ENCODE results near the gene DNAJC16. TPM values are rescaled to one million over a fixed set of nuclear protein-coding genes. Genes with fewer than 3 reads are reported as not detected.
"Not testable (repeated sequence)": the region's sequence is repeated elsewhere in the genome, so short reads cannot be mapped to it uniquely, and the experiment has no call there.

The DNAJC16 gene
- total RNA-seq, 1 donor from 2014 or later, result 22.8 TPM

DNA sequence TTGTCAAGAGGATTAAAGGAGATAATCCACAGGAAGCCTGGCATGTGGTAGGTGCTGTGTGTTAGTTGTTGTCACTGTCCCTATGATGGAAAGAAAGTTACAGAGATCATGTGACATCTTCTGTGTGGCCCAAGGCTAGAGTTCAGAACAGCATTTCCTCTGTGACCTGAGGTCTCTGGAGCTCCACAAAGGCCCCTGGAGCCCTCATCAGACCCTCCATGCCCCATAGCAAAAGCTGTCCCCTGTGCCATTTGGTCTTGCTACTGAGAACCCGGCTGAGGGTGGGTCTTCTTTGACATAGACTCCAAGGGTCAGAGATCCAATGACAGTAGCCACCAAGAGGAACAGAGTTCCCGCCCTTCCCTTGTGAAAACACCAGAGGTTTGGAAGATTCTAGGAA lies 42.7 kb upstream of the DNAJC16 start:
- Mint-ChIP-seq H3K27ac (ENCODE audit: unreplicated experiment) (no peak overlapping the region), H3K4me3 (ENCODE audit: unreplicated experiment) (no peak overlapping the region), H3K9me3 (ENCODE audit: low read depth) (no peaks in the 10 kb centered on the region), H3K27me3 (ENCODE audit: low read depth) (no peaks in the 10 kb centered on the region), H3K4me1 (ENCODE audit: low read depth) (no peaks in the 10 kb centered on the region), H3K36me3 (ENCODE audit: low read depth) (peaks cover 3% of the 10 kb centered on the region)
- no peak for DNase-seq (ENCODE audit: low spot score)
- TF ChIP-seq, protein P1, sequence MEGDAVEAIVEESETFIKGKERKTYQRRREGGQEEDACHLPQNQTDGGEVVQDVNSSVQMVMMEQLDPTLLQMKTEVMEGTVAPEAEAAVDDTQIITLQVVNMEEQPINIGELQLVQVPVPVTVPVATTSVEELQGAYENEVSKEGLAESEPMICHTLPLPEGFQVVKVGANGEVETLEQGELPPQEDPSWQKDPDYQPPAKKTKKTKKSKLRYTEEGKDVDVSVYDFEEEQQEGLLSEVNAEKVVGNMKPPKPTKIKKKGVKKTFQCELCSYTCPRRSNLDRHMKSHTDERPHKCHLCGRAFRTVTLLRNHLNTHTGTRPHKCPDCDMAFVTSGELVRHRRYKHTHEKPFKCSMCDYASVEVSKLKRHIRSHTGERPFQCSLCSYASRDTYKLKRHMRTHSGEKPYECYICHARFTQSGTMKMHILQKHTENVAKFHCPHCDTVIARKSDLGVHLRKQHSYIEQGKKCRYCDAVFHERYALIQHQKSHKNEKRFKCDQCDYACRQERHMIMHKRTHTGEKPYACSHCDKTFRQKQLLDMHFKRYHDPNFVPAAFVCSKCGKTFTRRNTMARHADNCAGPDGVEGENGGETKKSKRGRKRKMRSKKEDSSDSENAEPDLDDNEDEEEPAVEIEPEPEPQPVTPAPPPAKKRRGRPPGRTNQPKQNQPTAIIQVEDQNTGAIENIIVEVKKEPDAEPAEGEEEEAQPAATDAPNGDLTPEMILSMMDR (IDR thresholded peaks at IDR 0.05), result no peak

DNA sequence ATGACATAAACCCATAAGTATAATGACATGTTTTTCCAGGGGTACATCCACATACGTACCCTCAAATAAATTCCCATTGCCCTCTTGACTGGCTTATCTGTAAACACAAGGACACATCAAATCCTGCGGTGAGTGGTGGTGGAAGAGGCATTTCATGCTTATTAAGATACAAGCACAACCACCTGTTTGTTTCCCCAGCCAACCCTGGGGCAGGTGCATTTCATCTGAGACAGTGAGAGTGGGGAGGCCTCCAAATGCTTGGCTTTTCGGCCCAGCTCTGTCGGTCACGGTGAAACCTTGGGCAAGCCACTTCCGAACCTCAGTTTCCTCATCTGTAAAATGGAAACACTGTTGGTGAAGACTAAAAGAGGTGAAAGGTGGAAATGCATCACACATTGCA lies 42.2 kb upstream of the DNAJC16 start:
- H3K27me3 Mint-ChIP-seq (ENCODE audit: low read depth); H3K36me3 Mint-ChIP-seq (ENCODE audit: low read depth); H3K27ac Mint-ChIP-seq (ENCODE audit: unreplicated experiment); H3K9me3 Mint-ChIP-seq (ENCODE audit: low read depth); H3K4me3 Mint-ChIP-seq (ENCODE audit: unreplicated experiment); DNase-seq (ENCODE audit: low spot score); H3K4me1 Mint-ChIP-seq (ENCODE audit: low read depth): not testable (repeated sequence)

DNA sequence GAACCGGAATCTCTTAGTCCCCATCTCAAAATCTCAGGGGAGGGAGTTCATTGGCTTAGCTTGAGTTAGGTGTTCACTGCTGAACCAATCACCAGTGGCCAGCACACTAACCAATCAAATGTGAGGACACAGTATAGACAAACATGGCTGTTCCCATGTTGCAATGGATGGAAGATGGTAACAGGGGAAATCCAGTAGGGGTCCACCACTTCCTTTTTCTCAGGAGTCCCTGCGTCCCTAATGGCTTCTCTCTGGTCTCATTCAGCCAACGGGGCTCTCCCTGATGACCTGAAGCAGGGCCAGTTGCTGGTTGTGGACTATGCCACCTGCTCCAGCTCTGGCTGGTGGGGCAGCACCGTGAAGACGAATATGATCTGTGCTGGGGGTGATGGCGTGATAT lies 41.0 kb upstream of the DNAJC16 start:
- no peak for DNase-seq (ENCODE audit: low spot score)
- no peaks in the 10 kb centered on the region for H3K27me3 Mint-ChIP-seq (ENCODE audit: low read depth)

DNA sequence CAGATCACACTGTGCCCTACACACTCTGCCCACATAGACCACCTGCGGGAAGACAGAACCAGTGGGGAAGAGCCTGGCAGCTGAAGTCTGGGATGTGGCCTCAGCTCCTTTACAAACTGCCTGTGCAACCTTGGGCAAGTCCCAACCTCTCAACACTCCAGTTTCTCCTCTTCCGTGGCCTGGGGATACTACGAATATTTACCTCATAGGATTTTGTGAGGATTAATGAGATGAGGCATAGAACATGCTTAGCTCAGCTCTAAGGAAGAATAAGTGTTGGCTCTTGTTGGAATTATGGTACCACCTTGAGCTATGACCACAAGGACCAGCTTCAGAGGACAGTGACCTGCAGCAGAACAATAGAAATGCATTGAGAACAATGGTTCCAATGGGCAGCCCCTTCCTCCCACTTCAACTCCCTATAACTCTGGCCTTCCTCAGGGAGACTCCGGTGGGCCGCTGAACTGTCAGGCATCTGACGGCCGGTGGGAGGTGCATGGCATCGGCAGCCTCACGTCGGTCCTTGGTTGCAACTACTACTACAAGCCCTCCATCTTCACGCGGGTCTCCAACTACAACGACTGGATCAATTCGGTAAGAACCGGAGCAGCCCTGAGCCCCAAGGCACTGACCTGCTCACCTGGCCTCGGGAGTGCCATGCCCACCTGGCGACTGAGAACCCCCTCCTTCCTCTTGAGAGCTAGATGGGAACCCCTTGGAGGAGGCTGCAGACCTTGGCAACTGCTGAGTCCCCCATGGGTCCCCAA lies 39.6 kb upstream of the DNAJC16 start:
- H3K9me3 Mint-ChIP-seq (ENCODE audit: low read depth); H3K27ac Mint-ChIP-seq (ENCODE audit: unreplicated experiment); DNase-seq (ENCODE audit: low spot score); H3K4me3 Mint-ChIP-seq (ENCODE audit: unreplicated experiment); H3K27me3 Mint-ChIP-seq (ENCODE audit: low read depth); H3K4me1 Mint-ChIP-seq (ENCODE audit: low read depth): not testable (repeated sequence)
- H3K36me3 Mint-ChIP-seq (ENCODE audit: low read depth), result peaks cover 13% of the 10 kb centered on the region

More for the DNA sequence above, 41.0 kb upstream of the DNAJC16 start:
- TF ChIP-seq, protein P1 (IDR thresholded peaks at IDR 0.05), result no peak
- H3K4me1 Mint-ChIP-seq (ENCODE audit: low read depth), result no peaks in the 10 kb centered on the region
- H3K27ac Mint-ChIP-seq (ENCODE audit: unreplicated experiment), result no peak overlapping the region
- peaks cover 10% of the 10 kb centered on the region for H3K36me3 Mint-ChIP-seq (ENCODE audit: low read depth)
- H3K4me3 Mint-ChIP-seq (ENCODE audit: unreplicated experiment), result no peak overlapping the region
- peaks cover 5% of the 10 kb centered on the region for H3K9me3 Mint-ChIP-seq (ENCODE audit: low read depth)

DNA sequence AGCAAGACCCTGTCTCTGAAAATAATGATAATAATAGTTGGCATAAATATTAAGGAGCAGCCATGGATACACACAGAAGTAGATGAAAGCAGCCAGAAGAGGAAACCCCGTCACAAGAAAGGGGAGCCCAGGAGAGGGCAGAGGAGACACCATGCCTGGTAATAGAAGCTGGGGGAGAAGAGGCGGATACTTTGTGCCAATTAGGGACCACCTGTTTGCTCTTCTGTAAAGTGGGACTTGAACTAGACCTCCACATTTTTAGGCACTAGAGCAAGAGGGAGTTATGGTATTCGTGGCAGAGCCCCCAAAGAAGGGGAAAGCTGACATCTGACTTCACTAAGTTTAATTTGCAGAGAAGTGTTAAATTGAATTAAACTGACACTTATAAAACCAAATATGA lies 38.3 kb upstream of the DNAJC16 start:
- TF ChIP-seq, protein P1 (IDR thresholded peaks at IDR 0.05), result no peak
- H3K36me3 Mint-ChIP-seq (ENCODE audit: low read depth), result peaks cover 13% of the 10 kb centered on the region
- no peaks in the 10 kb centered on the region for H3K4me1 Mint-ChIP-seq (ENCODE audit: low read depth)
- H3K4me3 Mint-ChIP-seq (ENCODE audit: unreplicated experiment), result no peak overlapping the region
- peaks cover 5% of the 10 kb centered on the region for H3K9me3 Mint-ChIP-seq (ENCODE audit: low read depth)
- no peaks in the 10 kb centered on the region for H3K27me3 Mint-ChIP-seq (ENCODE audit: low read depth)
- DNase-seq (ENCODE audit: low spot score), result no peak
- no peak overlapping the region for H3K27ac Mint-ChIP-seq (ENCODE audit: unreplicated experiment)

DNA sequence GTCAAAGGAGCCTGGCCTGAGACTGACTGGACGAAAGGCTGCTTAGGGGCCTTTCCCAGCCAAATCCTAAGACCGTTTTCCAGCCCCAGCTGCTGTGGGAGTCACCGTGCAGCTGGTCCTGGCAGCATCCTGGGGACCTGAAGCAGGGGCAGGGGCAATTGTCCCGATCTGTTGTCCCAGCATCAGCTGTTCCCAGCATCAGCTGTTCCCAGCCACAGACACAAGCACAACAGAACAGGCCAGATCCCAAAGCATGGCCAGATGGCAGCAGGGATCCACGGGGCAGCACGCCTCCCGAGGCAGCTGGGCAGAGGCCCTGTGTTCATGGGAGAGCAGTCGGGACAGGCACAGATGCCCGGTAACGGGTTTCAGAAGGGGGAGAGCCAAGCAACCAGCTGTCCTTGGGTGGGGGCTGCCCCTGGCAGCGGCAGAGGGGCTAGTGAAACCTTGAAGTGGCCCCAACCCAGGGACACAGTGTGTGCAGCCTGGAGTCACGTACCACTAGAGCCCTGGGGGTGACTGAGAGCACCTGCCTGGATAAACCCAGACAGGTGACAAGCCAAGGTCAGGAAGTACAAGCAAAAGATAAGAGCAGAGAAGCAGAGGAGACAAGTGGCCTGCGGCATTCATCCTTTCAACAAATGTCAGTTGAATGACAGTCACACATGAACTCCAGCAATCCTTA lies 37.5 kb upstream of the DNAJC16 start:
- Mint-ChIP-seq H3K4me1 (ENCODE audit: low read depth) (no peaks in the 10 kb centered on the region), H3K36me3 (ENCODE audit: low read depth) (peaks cover 15% of the 10 kb centered on the region), H3K27me3 (ENCODE audit: low read depth) (no peaks in the 10 kb centered on the region), H3K9me3 (ENCODE audit: low read depth) (peaks cover 5% of the 10 kb centered on the region), H3K27ac (ENCODE audit: unreplicated experiment) (no peak overlapping the region), H3K4me3 (ENCODE audit: unreplicated experiment) (no peak overlapping the region)
- TF ChIP-seq, protein P1 (IDR thresholded peaks at IDR 0.05), result no peak
- no peak for DNase-seq (ENCODE audit: low spot score)

DNA sequence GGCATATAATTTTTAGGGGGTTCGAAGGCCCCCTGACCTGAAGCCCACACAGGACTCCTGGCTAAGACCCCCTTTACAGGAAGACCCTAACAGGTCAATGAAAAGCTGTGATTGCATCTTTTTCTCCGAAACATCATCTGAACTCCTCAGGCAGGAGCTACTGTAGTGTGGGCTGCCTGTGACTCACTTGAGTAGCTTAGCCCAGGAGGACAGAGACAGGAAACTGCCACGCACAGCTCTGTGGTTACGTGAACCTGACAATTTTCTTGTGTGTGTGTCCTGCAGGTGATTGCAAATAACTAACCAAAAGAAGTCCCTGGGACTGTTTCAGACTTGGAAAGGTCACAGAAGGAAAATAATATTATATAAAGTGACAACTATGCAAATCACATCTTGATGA lies 35.6 kb upstream of the DNAJC16 start:
- not testable (repeated sequence) for H3K4me1 Mint-ChIP-seq (ENCODE audit: low read depth); H3K4me3 Mint-ChIP-seq (ENCODE audit: unreplicated experiment); DNase-seq (ENCODE audit: low spot score); H3K27me3 Mint-ChIP-seq (ENCODE audit: low read depth); H3K27ac Mint-ChIP-seq (ENCODE audit: unreplicated experiment); H3K9me3 Mint-ChIP-seq (ENCODE audit: low read depth)
- H3K36me3 Mint-ChIP-seq (ENCODE audit: low read depth), result peaks cover 23% of the 10 kb centered on the region

Data from chondrocyte (in vitro differentiated cells).